IPS-20b (cell line): ENCODE measurements around the gene OTOGL.

Experiments used
- H3K27ac ChIP-seq: one replicate; pipeline ENCODE4 v1.5.1; 2013; ENCODE audit warnings: low read length
- H3K27me3 ChIP-seq: 2 replicates; pipeline ENCODE4 v1.6.1; 2013; ENCODE audit warnings: mild to moderate bottlenecking, low read length, inconsistent platforms; ENCODE audit not compliant: insufficient read depth
- H3K36me3 ChIP-seq: 2 replicates; pipeline ENCODE4 v1.6.1; 2013; ENCODE audit warnings: low read depth, mild to moderate bottlenecking, inconsistent platforms, low read length, moderate library complexity; ENCODE audit not compliant: insufficient read depth
- H3K4me1 ChIP-seq: 2 replicates; pipeline ENCODE4 v1.6.1; 2013; ENCODE audit warnings: mild to moderate bottlenecking, control low read depth, inconsistent platforms, low read length, moderate library complexity; ENCODE audit not compliant: insufficient read depth
- H3K4me3 ChIP-seq: 2 replicates; pipeline ENCODE4 v1.5.1; 2013; ENCODE audit warnings: mild to moderate bottlenecking, low read length, inconsistent platforms
- H3K9ac ChIP-seq: 2 replicates; pipeline ENCODE4 v1.6.1; 2013; ENCODE audit warnings: low read depth, mild to moderate bottlenecking, inconsistent platforms, low read length, moderate library complexity
- H3K9me3 ChIP-seq: 2 replicates; pipeline ENCODE4 v1.6.1; 2013; ENCODE audit warnings: mild to moderate bottlenecking, low read depth, low read length, inconsistent platforms; ENCODE audit not compliant: insufficient read depth

The OTOGL gene, protein sequence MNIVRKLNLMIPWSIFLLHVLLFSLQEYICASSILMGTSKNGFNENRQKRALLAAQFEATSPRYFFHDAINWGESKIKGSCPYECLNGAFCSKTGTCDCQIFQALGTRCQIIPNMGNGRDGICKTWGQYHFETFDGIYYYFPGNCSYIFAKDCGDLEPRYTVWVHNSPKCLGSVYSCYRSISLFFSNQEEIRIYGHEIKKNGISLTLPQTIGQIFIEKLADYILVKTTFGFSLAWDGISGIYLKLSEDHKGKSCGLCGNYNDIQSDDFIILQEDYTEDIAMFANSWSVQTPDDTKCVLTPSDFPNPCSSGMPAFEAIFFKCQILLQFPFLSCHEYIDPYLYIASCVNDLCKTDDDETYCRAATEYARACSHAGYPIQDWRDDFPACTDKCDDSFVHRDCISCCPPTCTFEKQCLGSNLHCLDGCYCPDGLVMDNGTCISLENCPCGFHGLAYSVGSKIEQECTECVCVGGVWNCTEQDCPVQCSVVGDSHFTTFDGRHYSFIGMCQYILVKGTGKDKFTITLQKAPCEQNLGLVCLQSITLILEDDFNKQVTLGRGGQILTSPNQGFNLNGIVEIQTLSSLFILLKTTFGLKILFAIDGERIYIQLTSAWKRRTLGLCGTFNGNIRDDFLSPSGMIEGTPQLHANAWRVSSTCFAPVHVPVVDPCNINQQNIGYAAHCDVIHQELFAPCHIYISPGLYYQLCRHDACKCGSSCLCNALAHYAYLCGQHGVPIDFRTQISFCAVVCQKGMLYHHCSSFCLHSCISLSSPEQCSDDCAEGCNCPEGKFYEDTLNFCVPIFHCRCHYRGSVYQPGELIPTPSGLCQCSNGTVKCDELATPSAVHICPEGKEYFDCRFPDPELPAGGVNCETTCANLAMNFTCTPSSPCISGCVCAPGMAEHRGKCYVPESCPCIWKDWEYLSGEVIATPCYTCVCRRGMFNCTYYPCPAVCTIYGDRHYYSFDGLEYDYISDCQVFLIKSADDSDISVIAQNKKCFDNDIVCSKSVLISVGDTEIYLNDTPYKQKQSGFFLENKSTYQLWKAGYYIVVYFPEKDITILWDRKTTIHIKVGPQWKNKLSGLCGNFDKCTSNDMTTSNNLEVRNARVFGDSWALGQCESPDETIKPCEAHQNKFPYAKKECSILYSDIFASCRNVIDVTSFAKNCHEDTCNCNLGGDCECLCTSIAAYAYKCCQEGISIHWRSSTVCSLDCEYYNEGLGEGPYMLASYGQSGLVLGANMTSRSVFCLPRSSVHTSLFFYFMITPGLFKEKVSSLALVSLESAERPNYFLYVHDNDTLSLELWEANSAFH (N-terminal part only)

DNA sequence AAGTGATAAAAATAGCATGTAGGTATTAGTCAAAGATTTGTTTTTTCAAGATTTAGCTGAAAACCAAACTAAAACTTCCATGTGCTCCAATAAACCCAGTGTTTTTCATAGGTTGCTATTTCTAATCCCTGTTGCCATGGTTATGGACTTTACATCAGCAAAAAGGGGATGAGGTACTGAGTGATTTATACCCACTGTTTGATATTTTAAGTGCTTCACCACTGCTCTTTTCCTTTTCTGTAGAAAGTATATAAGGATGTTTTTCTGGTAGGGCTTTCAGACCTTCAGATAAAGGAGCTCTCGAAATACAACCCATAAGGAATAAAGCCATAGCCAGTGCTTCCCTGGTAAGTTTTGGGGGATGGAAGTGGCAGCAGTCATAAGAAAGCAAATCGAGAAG lies at the start of gene OTOGL:
TSS of gene OTOGL (plus strand) at position 279 of the 400 bp plus-strand sequence. CDS start 109,895 bp downstream, outside the sequence.
- Histone ChIP-seq H3K9ac (no peak within 1 kb of the TSS), H3K27ac (no peak within 1 kb of the TSS), H3K36me3 (no peaks in the 10 kb centered on the region), H3K27me3 (no peaks in the 10 kb centered on the region), H3K4me3 (no peak within 1 kb of the TSS), H3K9me3 (no peaks in the 10 kb centered on the region), H3K4me1 (no peaks in the 10 kb centered on the region)

DNA sequence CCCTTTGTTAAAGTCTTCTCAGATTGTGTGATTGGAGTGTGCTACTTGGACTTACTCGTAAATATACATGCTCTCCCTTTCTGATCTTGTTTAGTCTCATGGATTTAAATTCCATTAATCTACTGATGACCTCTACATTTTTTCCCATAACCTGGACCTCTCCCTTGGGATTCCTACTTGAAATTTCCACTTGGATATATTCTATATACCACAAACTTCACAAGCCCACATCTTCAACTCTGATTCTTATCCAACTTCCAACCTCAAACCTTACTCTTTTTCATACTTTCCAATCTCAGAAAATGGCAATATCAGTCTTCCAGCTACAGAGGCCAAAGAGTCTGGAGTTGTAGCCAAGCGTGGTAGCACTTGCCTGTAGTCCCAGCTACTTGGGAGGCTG lies 49.1 kb upstream of the OTOGL start:
- Histone ChIP-seq H3K9me3 (no peaks in the 10 kb centered on the region), H3K27me3 (no peaks in the 10 kb centered on the region), H3K9ac (no peak overlapping the region), H3K4me3 (no peak overlapping the region), H3K4me1 (peaks cover 12% of the 10 kb centered on the region; the same call in 1 of the 2 replicates), H3K27ac (no peak overlapping the region), H3K36me3 (no peaks in the 10 kb centered on the region)

DNA sequence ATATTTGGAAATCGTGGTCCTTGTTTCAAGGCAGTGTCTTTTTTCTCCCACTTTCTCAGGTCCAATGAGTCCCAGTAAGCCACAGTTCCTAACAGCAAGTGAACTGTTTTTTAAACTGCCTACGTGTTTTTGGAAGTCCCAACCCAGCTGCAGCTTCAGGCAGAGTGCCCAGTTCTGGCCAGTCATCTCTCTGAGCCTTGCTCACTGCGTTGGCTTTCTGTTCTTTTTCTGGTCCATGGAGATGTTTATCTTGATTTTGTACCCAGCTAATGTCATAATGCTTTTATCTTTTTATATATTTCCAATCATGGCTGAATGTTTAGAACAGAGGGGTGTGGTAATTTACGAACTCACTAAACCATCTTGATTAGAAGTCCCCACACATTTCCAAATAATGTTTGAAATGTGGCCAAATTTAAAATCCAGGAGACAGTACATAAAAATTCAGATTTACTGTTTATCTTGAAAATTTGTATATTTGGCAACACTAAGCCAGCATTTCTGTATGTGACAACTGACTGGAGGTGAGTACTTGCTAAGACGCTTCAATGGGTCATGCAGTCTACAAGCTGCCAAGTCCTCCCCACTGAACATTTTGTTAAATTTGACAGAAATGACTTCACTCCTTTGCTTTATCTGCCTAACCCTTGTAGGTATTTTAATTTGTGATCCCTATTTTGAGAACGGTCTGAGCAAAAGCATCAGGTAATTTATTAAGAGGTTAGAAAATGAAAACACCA lies 46.1 kb upstream of the OTOGL start:
- Histone ChIP-seq H3K4me3 (no peak overlapping the region), H3K9ac (no peak overlapping the region), H3K4me1 (no peaks in the 10 kb centered on the region), H3K9me3 (no peaks in the 10 kb centered on the region), H3K36me3 (no peaks in the 10 kb centered on the region), H3K27ac (no peak overlapping the region), H3K27me3 (no peaks in the 10 kb centered on the region)

DNA sequence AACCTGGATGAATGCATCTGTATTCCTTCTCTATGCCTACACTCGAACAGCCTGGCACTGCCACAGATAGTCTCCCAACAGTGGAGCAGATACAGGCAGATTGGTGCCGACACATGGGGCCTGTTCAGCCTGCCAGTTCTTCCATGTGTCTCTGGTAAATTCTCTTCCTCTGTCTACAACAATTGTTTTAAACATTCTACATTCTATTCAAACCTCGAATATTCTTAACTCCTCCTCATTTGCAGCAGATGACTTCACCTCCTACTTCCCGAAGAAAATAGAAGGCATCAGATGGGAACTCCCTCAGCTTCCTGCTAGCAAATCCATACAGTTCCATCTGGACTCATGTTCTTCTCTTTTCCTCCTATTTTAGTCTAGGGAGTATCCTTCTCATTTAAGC lies 43.1 kb upstream of the OTOGL start:
- no peak overlapping the region for H3K27ac ChIP-seq
- no peaks in the 10 kb centered on the region for H3K36me3 ChIP-seq
- no peaks in the 10 kb centered on the region for H3K9me3 ChIP-seq
- H3K4me1 ChIP-seq, result no peaks in the 10 kb centered on the region
- no peak overlapping the region for H3K4me3 ChIP-seq
- no peak overlapping the region for H3K9ac ChIP-seq
- no peaks in the 10 kb centered on the region for H3K27me3 ChIP-seq

DNA sequence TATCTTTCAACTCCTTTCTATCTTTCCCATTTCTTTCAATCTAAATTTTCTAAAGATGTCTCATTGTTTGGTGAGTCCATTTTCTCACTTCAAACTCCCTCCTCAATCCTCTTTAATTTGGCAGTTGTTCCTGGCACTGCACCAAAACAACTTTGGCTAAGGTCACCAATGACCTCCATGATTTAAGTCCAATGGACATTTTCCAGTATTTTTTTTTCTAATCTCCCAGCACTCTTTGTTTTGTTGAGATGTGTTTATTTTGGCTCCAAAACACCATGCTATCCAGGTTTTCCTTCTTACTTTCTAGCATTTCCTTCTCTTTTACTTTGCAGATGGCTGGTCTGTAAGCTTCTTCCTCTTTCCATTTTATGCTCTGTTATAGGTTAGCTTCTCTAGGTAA lies 42.5 kb upstream of the OTOGL start:
- H3K4me3 ChIP-seq, result no peak overlapping the region
- H3K36me3 ChIP-seq, result no peaks in the 10 kb centered on the region
- no peaks in the 10 kb centered on the region for H3K9me3 ChIP-seq
- H3K27ac ChIP-seq, result no peak overlapping the region
- no peak overlapping the region for H3K9ac ChIP-seq
- H3K27me3 ChIP-seq, result no peaks in the 10 kb centered on the region
- no peaks in the 10 kb centered on the region for H3K4me1 ChIP-seq

DNA sequence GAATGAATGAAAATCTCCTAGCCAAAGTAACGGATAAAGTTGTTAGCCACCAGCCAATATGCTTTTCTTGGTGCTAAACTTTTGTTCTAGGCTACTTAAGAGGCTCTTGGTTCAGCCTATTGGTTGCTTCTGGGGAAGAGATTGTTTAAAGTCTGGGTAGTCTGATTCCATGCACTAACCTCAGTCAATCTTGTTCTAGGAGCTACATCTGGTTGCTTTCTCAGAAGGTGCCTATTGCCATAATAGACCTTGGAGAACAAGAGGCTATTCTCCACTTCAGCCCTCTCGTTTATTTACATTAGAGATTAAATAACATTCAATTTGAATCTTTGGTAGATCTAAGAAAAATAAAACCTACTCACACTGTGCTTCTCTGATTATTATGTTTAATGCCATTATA lies 40.8 kb upstream of the OTOGL start:
- Histone ChIP-seq H3K27ac (no peak overlapping the region), H3K36me3 (no peaks in the 10 kb centered on the region), H3K27me3 (no peaks in the 10 kb centered on the region), H3K4me1 (no peaks in the 10 kb centered on the region), H3K4me3 (no peak overlapping the region), H3K9me3 (no peaks in the 10 kb centered on the region), H3K9ac (no peak overlapping the region)

DNA sequence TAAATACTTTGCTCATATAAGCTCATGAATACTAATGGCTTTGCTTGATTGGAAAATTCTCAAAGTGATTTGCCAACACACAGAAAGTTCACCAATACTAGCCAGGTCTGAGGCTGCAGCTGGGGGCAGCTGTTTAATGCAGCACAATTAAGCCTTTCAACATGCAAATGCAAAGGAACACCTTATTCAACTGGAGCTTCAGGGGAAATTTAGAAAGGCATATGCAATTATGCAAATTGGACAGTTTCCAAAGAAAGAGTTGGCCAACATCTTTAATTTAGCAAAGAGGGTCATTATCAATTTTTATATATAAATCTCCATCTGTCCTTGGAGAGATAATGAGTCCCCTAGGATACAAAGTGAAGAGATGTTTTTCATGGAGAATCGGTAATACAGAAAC lies 40.2 kb upstream of the OTOGL start:
- Histone ChIP-seq H3K9ac (no peak overlapping the region), H3K27ac (no peak overlapping the region), H3K4me1 (no peaks in the 10 kb centered on the region), H3K27me3 (no peaks in the 10 kb centered on the region), H3K4me3 (no peak overlapping the region), H3K9me3 (no peaks in the 10 kb centered on the region), H3K36me3 (no peaks in the 10 kb centered on the region)

DNA sequence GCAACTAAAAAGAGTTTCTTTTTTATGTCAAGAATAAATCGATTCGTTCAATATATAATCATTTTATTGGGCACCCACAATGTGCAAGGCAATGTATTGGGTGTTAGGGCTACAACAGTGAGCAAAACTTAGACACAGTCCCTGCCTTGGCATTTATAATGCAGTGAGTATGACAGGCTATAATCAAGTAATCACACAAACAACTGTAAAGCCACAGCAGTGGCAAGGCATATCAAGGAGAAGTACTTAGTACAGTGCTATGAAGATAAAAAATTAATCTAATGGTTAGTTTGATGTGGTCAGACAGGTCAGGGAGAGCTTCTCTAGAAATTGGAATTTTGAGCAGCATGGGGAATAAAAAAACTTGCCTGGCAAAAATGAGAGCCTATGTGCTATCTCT lies 39.5 kb upstream of the OTOGL start:
- Histone ChIP-seq H3K9ac (no peak overlapping the region), H3K4me3 (no peak overlapping the region), H3K27ac (no peak overlapping the region), H3K4me1 (no peaks in the 10 kb centered on the region), H3K9me3 (no peaks in the 10 kb centered on the region), H3K27me3 (no peaks in the 10 kb centered on the region), H3K36me3 (no peaks in the 10 kb centered on the region)

DNA sequence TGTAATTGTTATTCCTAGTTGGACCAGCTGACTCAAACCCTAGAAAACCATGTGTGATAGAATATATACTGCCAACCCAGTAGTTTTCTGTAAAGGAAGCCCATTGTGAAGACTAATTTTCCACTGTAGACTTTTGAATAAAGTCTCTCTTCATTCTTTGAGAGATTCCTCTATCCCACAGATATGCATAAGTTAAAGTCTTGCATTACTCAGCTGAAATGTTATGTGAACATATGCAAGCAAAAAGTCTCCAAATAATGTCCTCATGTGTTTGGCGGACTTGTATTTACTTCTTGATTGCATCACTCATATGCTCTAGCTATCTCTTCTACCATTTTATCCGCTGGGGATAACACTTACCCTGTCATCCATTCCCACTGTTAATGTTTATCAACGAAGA lies 35.1 kb upstream of the OTOGL start:
- Histone ChIP-seq H3K27me3 (no peaks in the 10 kb centered on the region), H3K36me3 (no peaks in the 10 kb centered on the region), H3K4me3 (no peak overlapping the region), H3K9me3 (no peaks in the 10 kb centered on the region), H3K27ac (no peak overlapping the region), H3K9ac (no peak overlapping the region), H3K4me1 (no peaks in the 10 kb centered on the region)

DNA sequence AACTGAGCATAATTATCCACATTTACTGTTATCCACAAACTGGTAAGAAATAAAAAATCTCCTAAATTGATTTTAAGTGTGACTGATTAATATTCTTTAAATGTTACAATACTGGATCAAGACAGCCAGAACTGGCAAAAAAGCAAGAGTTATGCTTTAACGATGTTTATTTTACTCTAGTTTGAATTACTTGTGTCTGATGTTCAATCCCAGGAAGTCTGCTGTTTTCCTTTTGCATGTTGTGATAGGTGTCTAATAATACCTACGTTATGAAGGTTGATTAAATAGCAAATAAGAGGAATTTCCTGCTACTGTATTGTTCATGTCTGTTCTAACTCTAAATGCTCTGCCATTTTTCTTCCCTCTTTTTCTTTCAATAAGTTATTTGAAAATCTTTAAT lies 34.4 kb upstream of the OTOGL start:
- no peaks in the 10 kb centered on the region for H3K36me3 ChIP-seq
- H3K9ac ChIP-seq, result no peak overlapping the region
- no peaks in the 10 kb centered on the region for H3K27me3 ChIP-seq

DNA sequence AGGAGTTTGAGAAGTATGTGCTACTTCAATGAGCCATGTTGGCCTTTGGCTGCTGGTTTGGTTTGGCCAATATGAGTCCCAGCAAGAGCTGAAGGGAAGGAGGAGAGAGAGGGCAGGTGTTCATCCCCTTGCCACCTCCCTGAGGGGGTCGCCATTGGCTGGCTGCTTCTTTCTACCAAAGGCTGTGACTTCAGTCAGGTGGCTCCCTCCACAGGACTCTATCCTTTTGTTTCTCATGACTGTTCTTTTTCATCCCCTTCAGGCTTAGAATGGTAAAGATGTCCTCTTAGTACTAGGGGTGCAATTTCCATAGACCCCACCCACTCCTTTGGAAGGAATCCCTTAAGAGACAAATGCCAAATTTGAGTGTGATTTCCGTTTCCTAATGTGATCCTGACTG lies 31.2 kb upstream of the OTOGL start:
- Histone ChIP-seq H3K27ac (no peak overlapping the region), H3K36me3 (no peaks in the 10 kb centered on the region), H3K9me3 (no peaks in the 10 kb centered on the region), H3K27me3 (no peaks in the 10 kb centered on the region), H3K4me3 (no peak overlapping the region), H3K9ac (no peak overlapping the region), H3K4me1 (no peaks in the 10 kb centered on the region)

More for the DNA sequence above, 34.4 kb upstream of the OTOGL start:
- no peak overlapping the region for H3K4me3 ChIP-seq
- no peaks in the 10 kb centered on the region for H3K9me3 ChIP-seq
- no peak overlapping the region for H3K27ac ChIP-seq
- H3K4me1 ChIP-seq, result no peaks in the 10 kb centered on the region
